Left lung (tissue), 10 donors: ENCODE data around the gene KCNN4. TPM values are rescaled to one million over a fixed set of nuclear protein-coding genes. Genes with fewer than 3 reads are reported as not detected.

ENCODE experiments used
- ATAC-seq: fragments of 200-7000 bp; cut with Tn5 transposase; one replicate; pipeline ENCODE4 v1.9.1; 2020; ENCODE audit warnings: moderate library complexity
- DNase-seq, 4 donors: peaks; one replicate each; pipeline ENCODE4 v3.0.0-alpha.2; 2013 to 2020
- H3K27ac ChIP-seq, 2 donors: fragments of 200-600 bp; sonication (generic) in 1 of 2; one replicate each; pipeline versions ENCODE4 v1.5.0 to v1.8.0; 2020 to 2021
- H3K27me3 ChIP-seq, 2 donors: fragments of 200-600 bp; sonication (generic) in 1 of 2; one replicate each; pipeline versions ENCODE4 v1.5.0 to v1.8.0; 2020 to 2021
- H3K36me3 ChIP-seq, 2 donors: fragments of 200-600 bp; sonication (generic) in 1 of 2; one replicate each; pipeline versions ENCODE4 v1.5.0 to v1.8.0; 2020 to 2021
- H3K4me1 ChIP-seq, 2 donors: fragments of 200-600 bp; one replicate each; pipeline ENCODE4 v1.8.0; 2021
- H3K4me3 ChIP-seq, 2 donors: fragments of 200-600 bp; sonication (generic) in 1 of 2; one replicate each; pipeline versions ENCODE4 v1.5.0 to v1.8.0; 2020 to 2021; ENCODE audit warnings: mild to moderate bottlenecking in 1 of 2
- H3K9me3 ChIP-seq, 2 donors: fragments of 200-600 bp; sonication (generic) in 1 of 2; one replicate each; pipeline versions ENCODE4 v1.5.0 to v1.8.0; 2020 to 2021
- CTCF ChIP-seq, 2 donors: fragments of 200-600 bp; sonication (generic) in 1 of 2; IDR thresholded peaks; one replicate each; pipeline versions ENCODE4 v1.5.0 to v1.8.0; 2021; ENCODE audit warnings: antibody characterized with exemption in 2 of 2
- intact Hi-C, 2 donors: fragments of 100-400 bp; cut with DNase I; formaldehyde crosslinking; loops; one replicate each; pipeline versions ENCODE4 v1.11.2 to v1.14.2; 2022
- polyA plus RNA-seq, 6 donors: library from polyadenylated mRNA; unstranded; fragments of 120-200 nt; gene quantifications; one replicate each; pipeline ENCODE4 v1.2.1, GENCODE V29; 2013; ENCODE audit not compliant: insufficient read length in 6 of 6
- total RNA-seq, 2 donors: library from RNA; stranded (reverse); fragmentation: NEBNext Ultra II Directional; extraction: Animal tissue kit (Norgen Biotek cat#: 25700); gene quantifications; one replicate each; pipeline ENCODE4 v1.2.1, GENCODE V29; 2021
- donor health status: DM: no; HTN: yes; CAD: no.
- donor health status: DM: no; HTN: no; CAD: no.

Gene KCNN4
- total and polyA plus RNA-seq, 8 donors, result 0.67 to 21.5 (median 2.5) TPM

GRCh38 chr19:43748685-43749084 is 32.1 kb downstream of the KCNN4 start:
- H3K27me3 ChIP-seq, result no peaks in the 10 kb centered on the region
- ATAC-seq (no peak), DNase-seq (no peak)
- H3K4me1 ChIP-seq, result peaks cover 18 to 49% of the 10 kb centered on the region in 2 donors
- no peaks in the 10 kb centered on the region for H3K9me3 ChIP-seq
- intact Hi-C loops, result loop anchor here in 1 of 2 donors (5.0 kb wide), 1 partner anchor 34 kb away; the partner anchor contains the start of gene KCNN4
- H3K4me3 ChIP-seq, result no peak overlapping the region
- H3K36me3 ChIP-seq, result peaks cover 0 to 86% of the 10 kb centered on the region in 2 donors
- H3K27ac ChIP-seq, result no peak overlapping the region
- TF ChIP-seq CTCF (IDR thresholded peaks at IDR 0.05), result no peak

GRCh38 chr19:43748205-43748594 is 32.6 kb downstream of the KCNN4 start:
- no peak overlapping the region for H3K27ac ChIP-seq
- H3K4me1 ChIP-seq, result peaks cover 13 to 44% of the 10 kb centered on the region in 2 donors
- no peak overlapping the region for H3K4me3 ChIP-seq
- H3K36me3 ChIP-seq, result peaks cover 0 to 91% of the 10 kb centered on the region in 2 donors
- H3K27me3 ChIP-seq, result no peaks in the 10 kb centered on the region
- DNase-seq (no peak), ATAC-seq (no peak)
- TF ChIP-seq CTCF (IDR thresholded peaks at IDR 0.05), result no peak
- H3K9me3 ChIP-seq, result no peaks in the 10 kb centered on the region
- intact Hi-C loops, result loop anchor here in 1 of 2 donors (5.0 kb wide), 1 partner anchor 34 kb away; the partner anchor contains the start of gene KCNN4

- Histone ChIP-seq H3K36me3 (peaks cover 0 to 96% of the 10 kb centered on the region in 2 donors), H3K9me3 (no peaks in the 10 kb centered on the region), H3K27me3 (no peaks in the 10 kb centered on the region), H3K27ac (no peak overlapping the region), H3K4me1 (peaks cover 8 to 39% of the 10 kb centered on the region in 2 donors), H3K4me3 (no peak overlapping the region)
- intact Hi-C loops, result loop anchor here in 1 of 2 donors (5.0 kb wide), 1 partner anchor 35 kb away; the partner anchor contains the start of gene KCNN4
- no peak for ATAC-seq
- no peak for TF ChIP-seq CTCF (IDR thresholded peaks at IDR 0.05)
- DNase-seq, result no peak
Observed at GRCh38 chr19:43747557-43748204, 33.1 kb downstream of the KCNN4 start.

GRCh38 chr19:43743059-43743458 is 37.7 kb downstream of the KCNN4 start:
- Histone ChIP-seq H3K4me3 (no peak overlapping the region), H3K27me3 (no peaks in the 10 kb centered on the region), H3K9me3 (no peaks in the 10 kb centered on the region), H3K36me3 (peaks cover 0 to 99% of the 10 kb centered on the region in 2 donors), H3K4me1 (peaks cover 5 to 12% of the 10 kb centered on the region in 2 donors), H3K27ac (no peak overlapping the region)
- ATAC-seq (no peak), DNase-seq (no peak)
- intact Hi-C loops, result no loop called here
- TF ChIP-seq CTCF (IDR thresholded peaks at IDR 0.05), result no peak

- H3K4me1 ChIP-seq, result peaks cover 5 to 12% of the 10 kb centered on the region in 2 donors
- no peak for TF ChIP-seq CTCF (IDR thresholded peaks at IDR 0.05)
- H3K27me3 ChIP-seq, result no peaks in the 10 kb centered on the region
- no peaks in the 10 kb centered on the region for H3K9me3 ChIP-seq
- no peak for ATAC-seq
- peaks cover 0 to 99% of the 10 kb centered on the region in 2 donors for H3K36me3 ChIP-seq
- H3K4me3 ChIP-seq, result no peak overlapping the region
- intact Hi-C loops, result no loop called here
- no peak for DNase-seq
- H3K27ac ChIP-seq, result no peak overlapping the region
Observed at GRCh38 chr19:43741075-43741825, 39.5 kb downstream of the KCNN4 start.
